GM12864 (cell line): Measurements from ENCODE around the gene TTC38.

Source experiments
- DNase-seq: peaks from one replicate; pipeline ENCODE4 v3.0.0-alpha.2; 2011; ENCODE audit warnings: low read depth
- H3K4me3 ChIP-seq: 2 replicates; pipeline ENCODE4 v1.5.1; 2011; ENCODE audit warnings: mild to moderate bottlenecking, low read depth, low read length, control low read depth
- TF ChIP-seq, protein P1 (sequence below): IDR thresholded peaks from 2 replicates; pipeline ENCODE4 v1.5.1; 2011; ENCODE audit warnings: low read depth, mild to moderate bottlenecking, moderate library complexity, low read length, control low read depth, inconsistent platforms; ENCODE audit errors: missing control alignments

The TTC38 gene

DNA sequence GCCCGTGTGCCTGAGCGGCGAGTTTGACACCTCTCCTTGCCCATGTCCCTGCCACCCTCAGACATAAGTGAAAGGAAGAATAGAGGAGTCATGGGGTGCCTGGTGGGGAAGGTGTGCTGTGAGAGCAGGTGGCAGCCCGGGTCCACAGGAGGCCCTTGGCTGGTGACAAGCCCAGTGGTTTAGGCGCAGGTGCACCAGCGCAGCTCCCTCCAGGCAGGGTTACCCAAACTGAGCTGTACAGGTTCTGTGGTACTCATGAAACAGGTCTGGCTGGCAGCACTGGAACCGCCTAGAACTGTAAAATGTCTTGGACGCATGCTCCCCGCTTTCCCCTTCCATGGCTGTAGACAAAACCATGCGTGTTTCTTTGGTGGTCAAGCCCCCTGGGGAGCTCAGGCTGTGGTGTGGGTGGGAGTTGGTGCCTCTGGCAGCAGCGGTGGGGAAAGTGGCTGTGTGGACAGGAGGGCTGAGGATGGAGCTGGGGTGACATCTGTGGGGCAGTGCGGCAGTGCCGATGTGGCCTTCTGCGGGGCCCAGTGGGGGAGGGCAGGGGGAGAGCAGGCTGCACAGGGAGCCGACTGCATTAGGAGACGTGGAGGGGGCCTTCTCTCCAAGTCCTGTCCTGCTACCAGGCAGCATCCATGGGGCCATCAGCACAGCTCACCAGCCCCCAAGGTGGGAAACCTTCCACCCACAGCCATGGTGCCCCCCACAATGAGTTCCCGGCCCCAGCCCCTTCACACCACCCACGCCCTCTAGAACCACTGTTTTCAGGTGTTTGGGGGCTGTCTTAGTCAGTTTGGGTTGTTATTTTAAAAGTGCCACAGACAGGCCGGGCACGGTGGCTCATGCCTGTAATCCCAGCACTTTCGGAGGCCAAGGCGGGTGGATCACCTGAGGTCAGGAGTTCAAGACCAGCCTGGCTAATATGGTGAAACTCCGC lies 23.3 kb downstream of the TTC38 start:
- DNase-seq = no peak
- H3K4me3 ChIP-seq = no peak overlapping the region
- TF ChIP-seq, protein P1, sequence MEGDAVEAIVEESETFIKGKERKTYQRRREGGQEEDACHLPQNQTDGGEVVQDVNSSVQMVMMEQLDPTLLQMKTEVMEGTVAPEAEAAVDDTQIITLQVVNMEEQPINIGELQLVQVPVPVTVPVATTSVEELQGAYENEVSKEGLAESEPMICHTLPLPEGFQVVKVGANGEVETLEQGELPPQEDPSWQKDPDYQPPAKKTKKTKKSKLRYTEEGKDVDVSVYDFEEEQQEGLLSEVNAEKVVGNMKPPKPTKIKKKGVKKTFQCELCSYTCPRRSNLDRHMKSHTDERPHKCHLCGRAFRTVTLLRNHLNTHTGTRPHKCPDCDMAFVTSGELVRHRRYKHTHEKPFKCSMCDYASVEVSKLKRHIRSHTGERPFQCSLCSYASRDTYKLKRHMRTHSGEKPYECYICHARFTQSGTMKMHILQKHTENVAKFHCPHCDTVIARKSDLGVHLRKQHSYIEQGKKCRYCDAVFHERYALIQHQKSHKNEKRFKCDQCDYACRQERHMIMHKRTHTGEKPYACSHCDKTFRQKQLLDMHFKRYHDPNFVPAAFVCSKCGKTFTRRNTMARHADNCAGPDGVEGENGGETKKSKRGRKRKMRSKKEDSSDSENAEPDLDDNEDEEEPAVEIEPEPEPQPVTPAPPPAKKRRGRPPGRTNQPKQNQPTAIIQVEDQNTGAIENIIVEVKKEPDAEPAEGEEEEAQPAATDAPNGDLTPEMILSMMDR = no peak

GRCh38 chr22:46292173-46292572 lies 24.4 kb downstream of the TTC38 start:
- H3K4me3 ChIP-seq = no peak overlapping the region
- TF ChIP-seq, protein P1 = no peak
- DNase-seq = no peak

- TF ChIP-seq, protein P1 = no peak
- DNase-seq = no peak
- no peak overlapping the region for H3K4me3 ChIP-seq
These were observed 24.9 kb downstream of the TTC38 start for GRCh38 chr22:46292732-46293131.

DNA sequence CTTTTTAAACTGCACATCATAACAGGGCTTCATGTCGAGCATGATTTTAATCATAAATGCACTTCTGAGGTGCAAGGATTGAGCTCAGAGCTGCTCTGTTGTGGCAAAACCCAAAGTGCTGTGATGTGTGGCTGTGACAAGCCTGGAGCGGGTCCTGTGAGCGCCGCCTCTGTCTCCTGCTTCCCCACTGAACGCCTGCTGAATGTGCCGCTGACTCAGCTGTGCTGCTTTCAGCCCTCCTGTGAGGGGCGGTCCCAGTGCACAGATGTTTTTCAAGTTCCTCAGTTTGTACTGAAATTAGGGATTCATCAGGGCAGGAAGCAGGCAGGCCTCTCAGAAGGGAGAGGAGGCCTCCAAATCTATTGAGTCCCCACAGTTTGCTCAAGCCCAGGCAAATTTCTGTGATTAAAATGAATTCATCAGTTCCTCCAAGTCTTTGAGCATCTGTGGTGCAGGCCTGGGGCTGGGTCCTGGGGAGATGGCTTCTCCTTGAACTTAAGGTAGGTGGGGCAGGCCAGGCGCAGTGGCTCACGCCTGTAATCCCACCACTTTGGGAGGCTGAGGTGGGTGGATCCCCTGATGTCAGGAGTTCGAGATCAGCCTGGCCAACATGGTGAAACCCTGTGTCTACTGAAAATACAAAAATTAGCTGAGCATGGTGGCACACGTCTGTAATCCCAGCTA lies 25.9 kb downstream of the TTC38 start:
- TF ChIP-seq, protein P1 = no peak
- no peak overlapping the region for H3K4me3 ChIP-seq
- no peak for DNase-seq

GRCh38 chr22:46294784-46295183 lies 27.0 kb downstream of the TTC38 start:
- no peak overlapping the region for H3K4me3 ChIP-seq
- no peak for DNase-seq
- TF ChIP-seq, protein P1 = no peak

- TF ChIP-seq, protein P1 = no peak
- H3K4me3 ChIP-seq = peak overlapping the region; percentile 95
- no peak for DNase-seq
These were observed 27.6 kb downstream of the TTC38 start for GRCh38 chr22:46295277-46295971.
